H9 (cell line): ENCODE data around the gene ELFN2. TPM values are rescaled to one million over a fixed set of nuclear protein-coding genes. Genes with fewer than 3 reads are reported as not detected.

ENCODE experiments used
- DNase-seq: peaks from one replicate; pipeline ENCODE4 v3.0.0-alpha.2; 2017
- H2AFZ ChIP-seq: one replicate; pipeline ENCODE4 v1.6.1; 2013; ENCODE audit warnings: mild to moderate bottlenecking, low read length, control low read depth, moderate library complexity
- H2AK5ac ChIP-seq: 2 replicates; pipeline ENCODE4 v1.6.1; 2013; ENCODE audit warnings: low read length, control low read depth, mixed read lengths; ENCODE audit not compliant: insufficient read length
- H2BK120ac ChIP-seq: one replicate; pipeline ENCODE4 v1.6.1; 2013; ENCODE audit warnings: low read depth, mild to moderate bottlenecking, low read length, control low read depth, inconsistent platforms; ENCODE audit not compliant: poor library complexity, severe bottlenecking
- H2BK12ac ChIP-seq: 2 replicates; pipeline ENCODE4 v1.6.1; 2013; ENCODE audit warnings: low read length, control low read depth, mixed read lengths, low read depth; ENCODE audit not compliant: insufficient read length
- H2BK15ac ChIP-seq: 2 replicates; pipeline ENCODE4 v1.6.1; 2013; ENCODE audit warnings: low read depth, low read length, control low read depth
- H2BK20ac ChIP-seq: one replicate; pipeline ENCODE4 v1.6.1; 2013; ENCODE audit warnings: low read depth, mild to moderate bottlenecking, low read length, control low read depth, inconsistent platforms; ENCODE audit not compliant: poor library complexity, severe bottlenecking
- H2BK5ac ChIP-seq: 2 replicates; pipeline ENCODE4 v1.6.1; 2013; ENCODE audit warnings: low read length, control low read depth, mixed read lengths; ENCODE audit not compliant: insufficient read length
- H3K14ac ChIP-seq: 2 replicates; pipeline ENCODE4 v1.6.1; 2013; ENCODE audit warnings: low read length, control low read depth; ENCODE audit not compliant: insufficient read depth
- H3K18ac ChIP-seq: 2 replicates; pipeline ENCODE4 v1.6.1; 2013; ENCODE audit warnings: low read depth, mild to moderate bottlenecking, mixed read lengths, low read length, control low read depth; ENCODE audit not compliant: insufficient read length
- H3K23ac ChIP-seq: 2 replicates; pipeline ENCODE4 v1.6.1; 2013; ENCODE audit warnings: low read length, control low read depth, mixed read lengths, low read depth; ENCODE audit not compliant: insufficient read length
- H3K23me2 ChIP-seq: 2 replicates; pipeline ENCODE4 v1.6.1; 2013; ENCODE audit warnings: low read depth, mild to moderate bottlenecking, mixed read lengths, low read length, control low read depth; ENCODE audit not compliant: insufficient read length, poor library complexity, severe bottlenecking
- H3K27ac ChIP-seq: 2 replicates; pipeline ENCODE4 v1.5.1; 2013; ENCODE audit warnings: low read length, control low read depth, mixed read lengths, low read depth; ENCODE audit not compliant: insufficient read length
- H3K27me3 ChIP-seq: 2 replicates; pipeline ENCODE4 v1.6.1; 2013; ENCODE audit warnings: low read length, control low read depth, inconsistent platforms; ENCODE audit not compliant: insufficient read depth
- H3K4ac ChIP-seq: 2 replicates; pipeline ENCODE4 v1.6.1; 2013; ENCODE audit warnings: low read depth, mild to moderate bottlenecking, control low read depth, inconsistent platforms, low read length, moderate library complexity
- H3K4me1 ChIP-seq: 2 replicates; pipeline ENCODE4 v1.6.1; 2013; ENCODE audit warnings: low read length, control low read depth, inconsistent platforms; ENCODE audit not compliant: insufficient read depth
- H3K4me2 ChIP-seq: 2 replicates; pipeline ENCODE4 v1.6.1; 2013; ENCODE audit warnings: low read length, control low read depth, mixed read lengths; ENCODE audit not compliant: insufficient read length, insufficient read depth
- H3K56ac ChIP-seq: 2 replicates; pipeline ENCODE4 v1.6.1; 2013; ENCODE audit warnings: low read depth, mild to moderate bottlenecking, mixed read lengths, low read length, control low read depth; ENCODE audit not compliant: insufficient read length
- H3K79me1 ChIP-seq: 2 replicates; pipeline ENCODE4 v1.6.1; 2013; ENCODE audit warnings: low read depth, mild to moderate bottlenecking, moderate library complexity, low read length, control low read depth, inconsistent platforms; ENCODE audit not compliant: insufficient read depth, poor library complexity, severe bottlenecking
- H3K79me2 ChIP-seq: 2 replicates; pipeline ENCODE4 v1.6.1; 2013; ENCODE audit warnings: low read length, control low read depth, inconsistent platforms; ENCODE audit not compliant: insufficient read depth
- H3K9ac ChIP-seq: 2 replicates; pipeline ENCODE4 v1.6.1; 2013; ENCODE audit warnings: low read length, control low read depth, mixed read lengths; ENCODE audit not compliant: insufficient read length; ENCODE audit errors: extremely low read depth
- H3K9me3 ChIP-seq: one replicate; pipeline ENCODE4 v1.6.1; 2013; ENCODE audit warnings: low read depth, low read length, inconsistent platforms; ENCODE audit not compliant: control insufficient read depth
- H3T11ph ChIP-seq: one replicate; pipeline ENCODE4 v1.6.1; 2013; ENCODE audit warnings: mild to moderate bottlenecking, low read length, control low read depth, inconsistent platforms
- H4K20me1 ChIP-seq: one replicate; pipeline ENCODE4 v1.6.1; 2013; ENCODE audit not compliant: control insufficient read depth, insufficient read length, insufficient read depth
- H4K5ac ChIP-seq: 2 replicates; pipeline ENCODE4 v1.6.1; 2013; ENCODE audit warnings: low read depth, mild to moderate bottlenecking, mixed read lengths, low read length, control low read depth; ENCODE audit not compliant: insufficient read length
- H4K8ac ChIP-seq: replicated peaks from 2 replicates; pipeline ENCODE4 v1.6.1; 2013; ENCODE audit warnings: low read length, control low read depth, mixed read lengths, low read depth; ENCODE audit not compliant: insufficient read length
- H4K91ac ChIP-seq: 2 replicates; pipeline ENCODE4 v1.6.1; 2013; ENCODE audit warnings: low read depth, mild to moderate bottlenecking, moderate library complexity, mixed read lengths, low read length, control low read depth; ENCODE audit not compliant: insufficient read length
- H3K27ac Mint-ChIP-seq, 3 experiments: 2 replicates in 2 of 3; 3 replicates in 1 of 3; pipeline ENCODE4 v1.8.0; 2020 to 2021; ENCODE audit warnings: mixed read lengths in 3 of 3, mild to moderate bottlenecking in 1 of 3, moderate library complexity in 1 of 3
- H3K27me3 Mint-ChIP-seq: 2 replicates; pipeline ENCODE4 v1.8.0; 2021; ENCODE audit warnings: low read depth, mild to moderate bottlenecking, moderate library complexity, mixed read lengths
- H3K36me3 Mint-ChIP-seq, 3 experiments: 2 replicates in 2 of 3; 3 replicates in 1 of 3; pipeline ENCODE4 v1.8.0; 2020 to 2021; ENCODE audit warnings: low read depth in 3 of 3, mixed read lengths in 3 of 3; ENCODE audit not compliant: insufficient read depth in 1 of 3
- H3K4me1 Mint-ChIP-seq, 2 experiments: 2 replicates each; pipeline ENCODE4 v1.8.0; 2020; ENCODE audit warnings: mixed read lengths in 2 of 2
- H3K4me3 Mint-ChIP-seq, 2 experiments: 2 replicates in 1 of 2; 3 replicates in 1 of 2; pipeline ENCODE4 v1.8.0; 2020 to 2021; ENCODE audit warnings: mild to moderate bottlenecking in 2 of 2, mixed read lengths in 2 of 2, moderate library complexity in 1 of 2
- H3K9me3 Mint-ChIP-seq, 2 experiments: 2 replicates in 1 of 2; 3 replicates in 1 of 2; pipeline ENCODE4 v1.8.0; 2020; ENCODE audit warnings: mild to moderate bottlenecking in 2 of 2, mixed read lengths in 2 of 2, moderate library complexity in 1 of 2
- WGBS: extraction: QIAGEN DNeasy Blood & Tissue Kit; methylation state at CpG from one replicate; pipeline ENCODE4 v1.1.7; 2013; ENCODE audit warnings: missing lambda C conversion rate, low lambda C conversion rate, mixed read lengths; ENCODE audit not compliant: insufficient read length; ENCODE audit errors: extremely low coverage; 5-methylcytosine and 5-hydroxymethylcytosine counted together
- total RNA-seq: library from RNA; stranded (reverse); gene quantifications from 2 replicates; pipeline ENCODE4 v1.2.1, GENCODE V29; 2021
- TF ChIP-seq, protein P1 (sequence below): fragments of 200-600 bp; sonication (generic); conservative IDR thresholded peaks from 3 replicates; pipeline ENCODE4 v1.8.0; 2021; ENCODE audit warnings: antibody characterized with exemption, mild to moderate bottlenecking

Gene ELFN2
- total RNA-seq, 1 experiment from 2014 or later = 0.70 TPM

DNA sequence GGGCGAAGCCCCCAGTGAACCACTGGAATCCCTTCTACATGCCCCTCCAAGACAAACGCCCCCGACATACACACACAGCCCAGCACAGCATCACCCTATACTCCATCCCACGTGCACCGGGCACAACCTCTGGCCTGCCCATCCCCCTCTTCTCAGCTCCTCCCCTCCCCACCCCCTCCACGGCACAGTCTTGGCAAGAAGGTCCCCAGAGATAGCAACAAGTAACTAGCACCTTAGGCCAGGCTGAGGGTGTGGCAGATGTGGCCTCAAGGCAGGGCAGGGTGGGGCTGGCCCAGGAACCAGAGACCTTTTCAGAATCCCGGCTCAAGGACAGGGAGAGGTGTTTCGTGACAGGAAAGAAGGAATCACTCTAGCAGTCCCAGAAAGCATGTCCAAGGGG, 90.7 kb downstream of the ELFN2 start:
- no peak overlapping the region for H3T11ph ChIP-seq
- no peak overlapping the region for H4K91ac ChIP-seq
- Mint-ChIP-seq H3K36me3 (no peaks in the 10 kb centered on the region), H3K27me3 (peaks cover 83% of the 10 kb centered on the region), H3K27ac (no peak overlapping the region), H3K9me3 (no peaks in the 10 kb centered on the region), H3K4me1 (peaks cover 28 to 61% of the 10 kb centered on the region in 2 experiments), H3K4me3 (no peak overlapping the region)
- no peak overlapping the region for H3K27ac ChIP-seq
- H4K8ac ChIP-seq = no peak overlapping the region
- no peaks in the 10 kb centered on the region for H3K79me2 ChIP-seq
- no peak overlapping the region for H2BK5ac ChIP-seq
- H3K9ac ChIP-seq = no peak overlapping the region
- peaks cover 3% of the 10 kb centered on the region; the same call in 1 of the 2 replicates for H3K27me3 ChIP-seq
- H4K5ac ChIP-seq = no peak overlapping the region
- WGBS = no CpG with 5 or more reads among the region's 8 CpGs
- no peak overlapping the region for H3K4ac ChIP-seq
- H3K56ac ChIP-seq = no peak overlapping the region
- H3K4me1 ChIP-seq = no peaks in the 10 kb centered on the region
- H3K4me2 ChIP-seq = no peak overlapping the region
- no peaks in the 10 kb centered on the region for H4K20me1 ChIP-seq
- no peak for DNase-seq
- H2BK120ac ChIP-seq = no peak overlapping the region
- H3K23ac ChIP-seq = no peak overlapping the region
- H3K14ac ChIP-seq = no peak overlapping the region
- H3K9me3 ChIP-seq = no peaks in the 10 kb centered on the region
- H2BK20ac ChIP-seq = no peak overlapping the region
- peaks cover 10% of the 10 kb centered on the region for H3K23me2 ChIP-seq
- no peak overlapping the region for H2BK12ac ChIP-seq
- no peak overlapping the region for H2AK5ac ChIP-seq
- H2BK15ac ChIP-seq = no peak overlapping the region
- H3K79me1 ChIP-seq = no peaks in the 10 kb centered on the region
- H2AFZ ChIP-seq = no peak overlapping the region
- TF ChIP-seq, protein P1, sequence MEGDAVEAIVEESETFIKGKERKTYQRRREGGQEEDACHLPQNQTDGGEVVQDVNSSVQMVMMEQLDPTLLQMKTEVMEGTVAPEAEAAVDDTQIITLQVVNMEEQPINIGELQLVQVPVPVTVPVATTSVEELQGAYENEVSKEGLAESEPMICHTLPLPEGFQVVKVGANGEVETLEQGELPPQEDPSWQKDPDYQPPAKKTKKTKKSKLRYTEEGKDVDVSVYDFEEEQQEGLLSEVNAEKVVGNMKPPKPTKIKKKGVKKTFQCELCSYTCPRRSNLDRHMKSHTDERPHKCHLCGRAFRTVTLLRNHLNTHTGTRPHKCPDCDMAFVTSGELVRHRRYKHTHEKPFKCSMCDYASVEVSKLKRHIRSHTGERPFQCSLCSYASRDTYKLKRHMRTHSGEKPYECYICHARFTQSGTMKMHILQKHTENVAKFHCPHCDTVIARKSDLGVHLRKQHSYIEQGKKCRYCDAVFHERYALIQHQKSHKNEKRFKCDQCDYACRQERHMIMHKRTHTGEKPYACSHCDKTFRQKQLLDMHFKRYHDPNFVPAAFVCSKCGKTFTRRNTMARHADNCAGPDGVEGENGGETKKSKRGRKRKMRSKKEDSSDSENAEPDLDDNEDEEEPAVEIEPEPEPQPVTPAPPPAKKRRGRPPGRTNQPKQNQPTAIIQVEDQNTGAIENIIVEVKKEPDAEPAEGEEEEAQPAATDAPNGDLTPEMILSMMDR = no peak
- H3K18ac ChIP-seq = no peak overlapping the region
